ENCODE results near the gene RGS16.

- TF ChIP-seq POLR2A (IDR thresholded peaks at IDR 0.05) (no peak), CTCF (IDR thresholded peaks at IDR 0.05) (no peak)
Measured at GRCh38 chr1:182625719-182626504, 21.7 kb upstream of the RGS16 start.
